SK-N-SH treated with all-trans-retinoic acid at 6 μM for 48 hours (cell line): ENCODE measurements around the gene CLEC4A.
"Not testable (repeated sequence)": the region's sequence is repeated elsewhere in the genome, so short reads cannot be mapped to it uniquely, and the experiment has no call there.

Experiments used
- ATAC-seq: fragments of 200-7000 bp; cut with Tn5 transposase; 3 replicates; pipeline ENCODE4 v1.9.1; 2020; ENCODE audit warnings: mild to moderate bottlenecking, moderate library complexity
- BACH2 ChIP-seq: fragments of 250-450 bp; sonication (Bioruptor Pico); IDR thresholded peaks from 2 replicates; pipeline ENCODE4 v1.9.0; 2021; ENCODE audit warnings: mild to moderate bottlenecking, borderline replicate concordance
- CSDC2 ChIP-seq: fragments of 250-450 bp; sonication (Bioruptor Pico); IDR thresholded peaks from 2 replicates; pipeline ENCODE4 v1.5.0; 2020; ENCODE audit warnings: mild to moderate bottlenecking, moderate library complexity
- CSRNP3 ChIP-seq: fragments of 250-450 bp; sonication (Bioruptor Pico); IDR thresholded peaks from 2 replicates; pipeline ENCODE4 v1.5.1; 2021; ENCODE audit warnings: mild to moderate bottlenecking, moderate library complexity
- ESRRG ChIP-seq: fragments of 250-450 bp; sonication (Bioruptor Pico); IDR thresholded peaks from 2 replicates; pipeline ENCODE4 v1.6.1; 2021; ENCODE audit warnings: mild to moderate bottlenecking
- GLIS3 ChIP-seq: fragments of 250-450 bp; sonication (Bioruptor Pico); IDR thresholded peaks from 2 replicates; pipeline ENCODE4 v1.5.0; 2020; ENCODE audit warnings: mild to moderate bottlenecking, moderate library complexity
- ISL1 ChIP-seq: fragments of 250-450 bp; sonication (Bioruptor Pico); IDR thresholded peaks from 2 replicates; pipeline ENCODE4 v2.1.2; 2022; ENCODE audit warnings: mild to moderate bottlenecking, moderate library complexity
- OSR1 ChIP-seq: fragments of 250-450 bp; sonication (Bioruptor Pico); IDR thresholded peaks from 2 replicates; pipeline ENCODE4 v1.8.0; 2022; ENCODE audit warnings: moderate library complexity, mild to moderate bottlenecking, inconsistent platforms
- POU6F1 ChIP-seq: fragments of 250-450 bp; sonication (Bioruptor Pico); IDR thresholded peaks from 2 replicates; pipeline ENCODE4 v1.8.0; 2021; ENCODE audit warnings: low read depth, mild to moderate bottlenecking, moderate library complexity, borderline replicate concordance
- SNAI2 ChIP-seq: fragments of 250-450 bp; sonication (Bioruptor Pico); IDR thresholded peaks from 2 replicates; pipeline ENCODE4 v1.5.0; 2020; ENCODE audit warnings: mild to moderate bottlenecking, moderate library complexity
- TCF4 ChIP-seq: fragments of 250-450 bp; sonication (Bioruptor Pico); IDR thresholded peaks from 2 replicates; pipeline ENCODE4 v1.8.0; 2021; ENCODE audit warnings: mild to moderate bottlenecking, moderate library complexity, borderline replicate concordance
- TSHZ2 ChIP-seq: fragments of 250-450 bp; sonication (Bioruptor Pico); IDR thresholded peaks from 2 replicates; pipeline ENCODE4 v1.5.0; 2020; ENCODE audit warnings: mild to moderate bottlenecking, moderate library complexity
- ZC3H10 ChIP-seq: fragments of 250-450 bp; sonication (Bioruptor Pico); IDR thresholded peaks from 2 replicates; pipeline ENCODE4 v1.5.1; 2021; ENCODE audit warnings: mild to moderate bottlenecking, moderate library complexity
- ZFP3 ChIP-seq: fragments of 250-450 bp; sonication (Bioruptor Pico); IDR thresholded peaks from 2 replicates; pipeline ENCODE4 v1.5.0; 2020; ENCODE audit warnings: mild to moderate bottlenecking, moderate library complexity
- ZFP30 ChIP-seq: fragments of 450-650 bp; formaldehyde crosslinking; IDR thresholded peaks from 2 replicates; pipeline ENCODE4 v1.5.0; 2022; ENCODE audit warnings: mild to moderate bottlenecking, moderate library complexity
- ZNF70 ChIP-seq: fragments of 450-650 bp; formaldehyde crosslinking; IDR thresholded peaks from 2 replicates; pipeline ENCODE4 v1.5.0; 2020; ENCODE audit warnings: mild to moderate bottlenecking, moderate library complexity
- ZNF8 ChIP-seq: fragments of 450-650 bp; formaldehyde crosslinking; IDR thresholded peaks from 2 replicates; pipeline ENCODE4 v1.5.0; 2020; ENCODE audit warnings: mild to moderate bottlenecking, moderate library complexity

The CLEC4A gene

GRCh38 chr12:8108808-8109398, 14.5 kb upstream of the CLEC4A start:
- peak; percentile 92 for ATAC-seq
- TF ChIP-seq SNAI2 (CRISPR knock-in tag) (no peak), ESRRG (no peak), GLIS3 (CRISPR knock-in tag) (no peak), ZFP30 (CRISPR knock-in tag) (no peak), POU6F1 (CRISPR knock-in tag) (no peak), ISL1 (CRISPR knock-in tag) (no peak)

- ATAC-seq = not testable (repeated sequence)
Observed at GRCh38 chr12:8113117-8113516, 10.3 kb upstream of the CLEC4A start.

GRCh38 chr12:8120072-8120713, 3.2 kb upstream of the CLEC4A start:
- ATAC-seq = no peak

GRCh38 chr12:8127138-8127537, 3.7 kb downstream of the CLEC4A start:
- ATAC-seq = no peak
- TF ChIP-seq BACH2 = no peak
- TF ChIP-seq ZNF70 (CRISPR knock-in tag) = no peak
- TF ChIP-seq OSR1 = no peak
- no peak for TF ChIP-seq ZNF8 (CRISPR knock-in tag)
- TF ChIP-seq ZFP30 (CRISPR knock-in tag) = no peak
- no peak for TF ChIP-seq POU6F1 (CRISPR knock-in tag)
- no peak for TF ChIP-seq CSRNP3 (CRISPR knock-in tag)
- TF ChIP-seq GLIS3 (CRISPR knock-in tag) = no peak
- no peak for TF ChIP-seq TCF4 (CRISPR knock-in tag)
- no peak for TF ChIP-seq ZC3H10 (CRISPR knock-in tag)
- TF ChIP-seq, all 23 proteins: peak for 0

More at GRCh38 chr12:8120072-8120713, 3.2 kb upstream of the CLEC4A start:
- TF ChIP-seq CSDC2 (no peak), ZFP3 (CRISPR knock-in tag) (no peak), ZNF70 (CRISPR knock-in tag) (no peak), TSHZ2 (no peak)

GRCh38 chr12:8133636-8134397, 10.4 kb downstream of the CLEC4A start:
- ATAC-seq = not testable (repeated sequence)

GRCh38 chr12:8134398-8134930, 11.0 kb downstream of the CLEC4A start:
- not testable (repeated sequence) for ATAC-seq

- ATAC-seq = not testable (repeated sequence)
Observed at GRCh38 chr12:8141647-8142046, 18.2 kb downstream of the CLEC4A start.
